GM12873 (cell line): ENCODE measurements around the gene MAPK8IP3.

Experiments
- CTCF ChIP-seq: IDR thresholded peaks from 2 replicates; pipeline ENCODE4 v1.5.1; 2012; ENCODE audit warnings: low read depth, mild to moderate bottlenecking, moderate library complexity, low read length, control low read depth; ENCODE audit not compliant: insufficient read depth; ENCODE audit errors: missing control alignments

The MAPK8IP3 gene

DNA sequence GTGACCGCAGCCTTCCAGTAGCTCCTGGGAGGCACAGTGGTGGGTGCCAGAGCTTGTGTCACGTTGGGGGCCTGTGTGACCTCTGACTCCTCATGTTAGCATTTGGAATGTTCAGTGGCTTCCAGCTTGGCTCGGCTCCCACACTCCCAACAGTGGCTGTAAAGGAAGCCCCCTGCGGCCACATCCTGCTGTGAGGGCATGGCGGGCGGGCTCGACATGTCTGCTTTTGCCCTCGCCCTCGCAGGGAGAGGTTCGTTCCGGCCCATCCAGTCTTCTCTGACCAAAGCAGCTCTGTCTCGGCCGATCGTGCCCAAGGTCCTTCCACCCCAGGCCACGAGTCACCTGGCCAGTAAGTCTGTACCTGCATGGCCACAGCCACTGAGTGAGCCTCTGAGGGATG, 40.2 kb upstream of the MAPK8IP3 start:
- no peak for TF ChIP-seq CTCF

- TF ChIP-seq CTCF = no peak
Measured at GRCh38 chr16:1666316-1666715, 39.7 kb upstream of the MAPK8IP3 start.

DNA sequence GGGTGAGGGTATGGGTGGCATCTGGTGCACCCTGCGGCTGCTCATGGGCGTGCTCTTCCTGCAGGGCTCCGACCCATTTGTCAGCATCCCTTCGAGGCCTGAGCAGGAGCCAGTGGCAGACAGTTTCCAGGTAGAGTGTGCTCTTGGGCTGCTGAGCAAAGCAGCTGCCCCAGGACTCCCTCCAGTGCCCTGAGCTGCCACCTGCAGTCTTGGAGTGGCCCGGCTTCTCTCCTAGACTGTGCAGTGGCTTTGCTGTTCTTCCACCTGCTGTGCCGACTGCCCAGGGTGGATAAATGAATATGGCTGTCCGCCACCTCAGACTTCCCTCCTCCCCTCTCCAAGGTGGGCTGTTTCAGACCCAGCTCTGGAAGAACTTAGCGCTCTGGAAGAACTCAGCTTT, 38.7 kb upstream of the MAPK8IP3 start:
- no peak for TF ChIP-seq CTCF

DNA sequence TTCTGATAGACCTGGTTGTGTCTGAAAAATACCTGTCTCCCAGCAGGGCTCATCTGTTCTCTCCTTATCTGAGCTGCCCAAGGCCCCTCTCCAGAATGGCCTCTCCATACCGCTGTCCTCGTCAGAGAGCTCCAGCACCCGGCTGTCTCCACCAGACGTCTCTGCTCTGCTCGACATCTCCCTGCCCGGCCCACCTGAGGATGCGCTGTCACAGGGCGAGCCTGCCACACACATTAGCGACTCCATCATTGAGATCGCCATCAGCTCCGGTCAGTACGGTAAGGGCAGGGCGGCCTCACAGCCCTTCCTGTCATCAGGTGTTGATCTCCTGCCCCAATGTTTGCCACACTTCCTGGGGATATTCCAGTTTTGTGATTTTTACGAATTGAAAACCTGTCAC, 38.1 kb upstream of the MAPK8IP3 start:
- no peak for TF ChIP-seq CTCF

DNA sequence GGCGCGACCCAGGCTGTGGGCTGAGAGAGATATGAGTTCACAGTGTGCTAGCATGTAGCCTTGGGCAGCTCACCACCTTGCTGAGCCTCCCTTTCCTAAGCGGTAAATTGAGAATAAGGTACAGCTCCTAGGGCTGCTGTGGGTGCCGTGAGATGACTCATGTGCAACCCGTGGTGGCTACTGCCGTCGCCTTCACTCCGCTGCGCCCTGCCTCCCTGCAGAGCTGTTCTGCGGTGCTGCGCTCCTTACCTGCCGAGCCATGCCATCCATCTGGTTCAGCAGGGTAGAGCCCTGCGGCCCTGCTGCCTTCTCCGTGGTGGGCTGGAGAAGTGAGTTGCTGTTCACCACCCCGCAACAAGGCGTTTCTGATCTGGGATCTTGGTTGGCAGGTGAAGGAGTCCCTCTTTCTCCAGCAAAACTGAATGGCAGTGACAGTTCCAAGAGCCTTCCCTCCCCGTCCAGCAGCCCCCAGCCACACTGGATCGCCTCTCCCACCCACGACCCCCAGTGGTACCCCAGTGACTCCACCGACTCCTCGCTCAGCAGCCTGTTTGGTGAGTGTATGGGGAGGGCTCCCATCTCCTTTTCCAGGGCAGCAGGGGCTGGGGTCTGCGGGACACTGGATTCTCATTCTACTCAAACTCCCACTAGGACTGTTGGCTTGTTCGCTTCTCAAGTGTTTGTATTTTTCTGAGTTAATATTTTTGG, 37.2 kb upstream of the MAPK8IP3 start:
- no peak for TF ChIP-seq CTCF

DNA sequence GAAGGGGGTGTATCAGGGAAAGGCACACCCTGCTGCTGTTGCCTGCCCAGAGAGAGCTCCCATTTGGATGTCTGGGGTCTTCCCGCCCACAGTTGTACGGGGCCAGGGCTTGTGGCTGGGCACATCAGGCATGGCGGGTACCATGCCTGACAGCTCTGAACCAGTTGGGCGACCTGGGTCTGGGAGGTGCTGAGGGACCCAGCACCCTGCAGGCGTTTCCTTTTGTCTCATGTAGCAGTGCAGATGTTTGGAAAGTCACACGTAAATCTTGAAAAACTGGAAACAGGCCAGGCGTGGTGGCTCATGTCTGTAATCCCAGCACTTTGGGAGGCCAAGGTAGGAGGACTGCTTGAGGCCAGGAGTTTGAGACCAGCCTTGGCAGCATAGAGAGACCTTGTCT, 36.3 kb upstream of the MAPK8IP3 start:
- TF ChIP-seq CTCF = no peak

GRCh38 chr16:1670371-1670770, 35.6 kb upstream of the MAPK8IP3 start:
- TF ChIP-seq CTCF = no peak
